Adrenal gland (tissue), 5 donors: ENCODE data around the gene CSTPP1.

Experiments used
- POLR2A ChIP-seq, 2 donors: fragments of 450-650 bp; IDR thresholded peaks; one replicate each; pipeline ENCODE4 v1.6.1; 2017; ENCODE audit warnings: antibody characterized with exemption in 2 of 2, mild to moderate bottlenecking in 2 of 2, moderate library complexity in 1 of 2
- TF ChIP-seq, protein P1 (sequence below), 6 experiments: fragments of 450-650 bp in 4 of 6; fragments of 200-600 bp in 2 of 6; sonication (generic) in 1 of 6; IDR thresholded peaks; 1 replicate in 5 of 6; 2 replicates in 1 of 6; pipeline versions ENCODE4 v1.5.1 to v1.8.0; 2016 to 2021; ENCODE audit warnings: antibody characterized with exemption in 6 of 6, mild to moderate bottlenecking in 2 of 6, moderate library complexity in 1 of 6
- donor health status: DM: no; HTN: no; CAD: no.

DNA sequence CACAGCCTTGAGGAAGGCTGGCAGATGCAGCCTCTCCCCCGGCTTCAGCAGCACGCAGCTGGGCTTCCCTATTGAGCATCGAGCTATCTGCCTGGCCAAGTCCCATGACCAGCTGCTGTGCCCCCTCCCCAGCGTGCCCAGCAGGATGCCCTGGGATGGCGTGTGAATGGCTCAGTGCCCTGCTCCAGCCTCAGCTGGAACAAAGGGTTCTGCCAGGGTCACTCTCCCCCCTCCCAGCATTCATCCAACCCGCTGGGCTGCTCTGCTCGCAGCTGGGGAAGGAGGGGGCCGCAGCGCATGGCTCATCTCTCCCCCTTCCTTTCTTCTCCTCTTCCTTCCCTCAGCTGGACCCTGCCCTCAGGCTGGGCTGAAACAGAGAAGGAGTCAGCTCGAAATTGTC lies 32.7 kb upstream of the CSTPP1 start:
- TF ChIP-seq, protein P1, sequence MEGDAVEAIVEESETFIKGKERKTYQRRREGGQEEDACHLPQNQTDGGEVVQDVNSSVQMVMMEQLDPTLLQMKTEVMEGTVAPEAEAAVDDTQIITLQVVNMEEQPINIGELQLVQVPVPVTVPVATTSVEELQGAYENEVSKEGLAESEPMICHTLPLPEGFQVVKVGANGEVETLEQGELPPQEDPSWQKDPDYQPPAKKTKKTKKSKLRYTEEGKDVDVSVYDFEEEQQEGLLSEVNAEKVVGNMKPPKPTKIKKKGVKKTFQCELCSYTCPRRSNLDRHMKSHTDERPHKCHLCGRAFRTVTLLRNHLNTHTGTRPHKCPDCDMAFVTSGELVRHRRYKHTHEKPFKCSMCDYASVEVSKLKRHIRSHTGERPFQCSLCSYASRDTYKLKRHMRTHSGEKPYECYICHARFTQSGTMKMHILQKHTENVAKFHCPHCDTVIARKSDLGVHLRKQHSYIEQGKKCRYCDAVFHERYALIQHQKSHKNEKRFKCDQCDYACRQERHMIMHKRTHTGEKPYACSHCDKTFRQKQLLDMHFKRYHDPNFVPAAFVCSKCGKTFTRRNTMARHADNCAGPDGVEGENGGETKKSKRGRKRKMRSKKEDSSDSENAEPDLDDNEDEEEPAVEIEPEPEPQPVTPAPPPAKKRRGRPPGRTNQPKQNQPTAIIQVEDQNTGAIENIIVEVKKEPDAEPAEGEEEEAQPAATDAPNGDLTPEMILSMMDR (IDR thresholded peaks at IDR 0.05) = no peak
- TF ChIP-seq POLR2A (IDR thresholded peaks at IDR 0.05) = no peak
